HepG2 (cell line): ENCODE measurements around the gene FOXK2. TPM values are rescaled to one million over a fixed set of nuclear protein-coding genes. Genes with fewer than 3 reads are reported as not detected.
A peak's percentile ranks its signal among the peaks of the same experiment; 100 is the strongest.

Source experiments
- GATAD2A ChIP-seq: IDR thresholded peaks from 2 replicates; pipeline ENCODE4 v1.6.1; 2016
- GLI4 ChIP-seq: sonication (generic); formaldehyde crosslinking; IDR thresholded peaks from 2 replicates; pipeline ENCODE4 v1.5.1; 2020; ENCODE audit warnings: missing genetic modification reagents, mild to moderate bottlenecking, moderate library complexity, borderline replicate concordance
- HNF4G ChIP-seq, 2 experiments: sonication (generic) in 1 of 2; formaldehyde crosslinking in 1 of 2; IDR thresholded peaks; 2 replicates each; pipeline versions ENCODE4 v1.4.0 to v1.6.1; 2011 to 2020; ENCODE audit warnings: borderline replicate concordance in 2 of 2, low read depth in 2 of 2, mild to moderate bottlenecking in 2 of 2, low read length in 1 of 2, missing genetic modification reagents in 1 of 2, moderate library complexity in 1 of 2
- LCORL ChIP-seq, 2 experiments: fragments of 450-650 bp in 1 of 2; sonication (generic) in 1 of 2; formaldehyde crosslinking in 1 of 2; IDR thresholded peaks; 2 replicates each; pipeline versions ENCODE4 v1.5.0 to v1.6.1; 2017 to 2020; ENCODE audit warnings: antibody characterized with exemption in 1 of 2, missing genetic modification reagents in 1 of 2
- MTF2 ChIP-seq: sonication (generic); formaldehyde crosslinking; IDR thresholded peaks from 2 replicates; pipeline ENCODE4 v1.5.0; 2020; ENCODE audit warnings: missing genetic modification reagents, borderline replicate concordance
- NBN ChIP-seq: fragments of 450-650 bp; conservative IDR thresholded peaks from 2 replicates; pipeline ENCODE4 v1.6.1; 2017
- NR3C1 ChIP-seq: sonication (generic); formaldehyde crosslinking; IDR thresholded peaks from 2 replicates; pipeline ENCODE4 v1.4.0; 2020; ENCODE audit warnings: missing genetic modification reagents
- STAT6 ChIP-seq: sonication (generic); formaldehyde crosslinking; IDR thresholded peaks from 2 replicates; pipeline ENCODE4 v1.4.0; 2020; ENCODE audit warnings: missing genetic modification reagents, mild to moderate bottlenecking, borderline replicate concordance
- ZNF138 ChIP-seq: sonication (generic); formaldehyde crosslinking; IDR thresholded peaks from 2 replicates; pipeline ENCODE4 v1.5.0; 2020; ENCODE audit warnings: mild to moderate bottlenecking, low read depth, missing genetic modification reagents
- ZNF274 ChIP-seq: sonication (generic); formaldehyde crosslinking; IDR thresholded peaks from 2 replicates; pipeline ENCODE4 v1.5.1; 2020; ENCODE audit warnings: mild to moderate bottlenecking, missing genetic modification reagents
- ZNF3 ChIP-seq: IDR thresholded peaks from 2 replicates; pipeline ENCODE4 v1.7.0; 2017; ENCODE audit warnings: inconsistent platforms
- ZNF33B ChIP-seq: sonication (generic); formaldehyde crosslinking; IDR thresholded peaks from 2 replicates; pipeline ENCODE4 v1.5.1; 2020; ENCODE audit warnings: mild to moderate bottlenecking, missing genetic modification reagents
- ZNF605 ChIP-seq: sonication (generic); formaldehyde crosslinking; IDR thresholded peaks from 2 replicates; pipeline ENCODE4 v1.8.0; 2022; ENCODE audit warnings: mild to moderate bottlenecking, missing genetic modification reagents
- ZNF687 ChIP-seq: sonication (generic); formaldehyde crosslinking; IDR thresholded peaks from 2 replicates; pipeline ENCODE4 v1.5.1; 2020; ENCODE audit warnings: mild to moderate bottlenecking, missing genetic modification reagents, moderate library complexity
- ZNF747 ChIP-seq: sonication (generic); formaldehyde crosslinking; IDR thresholded peaks from 2 replicates; pipeline ENCODE4 v1.8.1; 2023; ENCODE audit warnings: missing genetic modification reagents, mild to moderate bottlenecking, borderline replicate concordance
- polyA plus RNA-seq, 8 experiments: library from polyadenylated mRNA; depleted of rRNA in 3 of 8; stranded (reverse) in 7 of 8; unstranded in 1 of 8; fragments of >200 nt; fragmentation: Illumina TruSeq in 4 of 8; extraction: Trizol in 4 of 8; gene quantifications; 2 replicates each; pipeline versions ENCODE4 v1.2.1 to v1.2.3, GENCODE V29; 2011 to 2016; ENCODE audit warnings: low read depth in 4 of 8, missing spikeins in 1 of 8, mixed read lengths in 1 of 8; ENCODE audit not compliant: insufficient read depth in 1 of 8
- total RNA-seq, 5 experiments: library from RNA; depleted of rRNA; stranded (reverse); fragments of >200 nt; fragmentation: Illumina TruSeq; extraction: Trizol; gene quantifications; 2 replicates each; pipeline ENCODE4 v1.2.3, GENCODE V29; 2016; ENCODE audit warnings: low read depth in 1 of 5
- TF ChIP-seq, protein P1 (sequence below): sonication (generic); formaldehyde crosslinking; IDR thresholded peaks from 2 replicates; pipeline ENCODE4 v1.4.0; 2020; ENCODE audit warnings: mild to moderate bottlenecking, missing genetic modification reagents
- TF ChIP-seq, protein P2 (sequence below): sonication (generic); formaldehyde crosslinking; IDR thresholded peaks from 2 replicates; pipeline ENCODE4 v1.4.0; 2020; ENCODE audit warnings: missing genetic modification reagents

FOXK2 gene
- total and polyA plus RNA-seq, 2 of the 13 experiments (the other 11 are each of a cell fraction or from before 2014, with no cell fraction given) = 67.1 to 67.2 TPM

DNA sequence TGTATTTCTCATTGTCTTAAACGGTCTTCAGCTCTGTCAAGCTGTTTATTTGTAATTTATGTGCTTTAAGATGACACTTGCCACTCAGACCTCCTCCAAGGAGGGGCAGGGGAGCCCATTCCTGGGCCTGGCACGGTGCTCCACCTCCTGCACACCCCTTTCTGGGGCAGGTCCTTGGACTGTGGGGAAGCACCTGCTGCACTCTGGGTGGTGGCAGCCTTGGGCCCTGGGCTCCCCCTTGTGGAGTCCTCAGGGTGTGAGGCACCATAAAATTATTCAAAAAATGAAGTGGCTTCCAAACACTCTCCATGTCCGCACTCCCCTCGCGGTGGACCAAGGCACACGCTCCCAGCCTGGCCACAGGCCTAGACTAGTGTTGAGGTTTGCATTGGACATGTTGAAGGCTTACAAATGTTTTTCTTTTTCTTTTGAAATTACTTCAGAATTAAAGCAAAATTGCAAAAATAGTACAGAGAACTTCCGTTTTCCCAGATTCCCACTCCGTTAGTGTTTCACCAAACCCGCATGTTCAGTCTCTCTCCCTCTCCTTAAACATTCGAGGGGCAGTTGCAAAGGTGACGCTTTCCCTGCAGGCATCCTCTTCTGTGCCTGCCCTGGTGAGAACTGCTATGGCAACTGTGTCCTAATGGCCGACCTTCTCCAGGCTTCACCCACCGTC lies 32.4 kb downstream of the FOXK2 start (continued):
- TF ChIP-seq, protein P1, sequence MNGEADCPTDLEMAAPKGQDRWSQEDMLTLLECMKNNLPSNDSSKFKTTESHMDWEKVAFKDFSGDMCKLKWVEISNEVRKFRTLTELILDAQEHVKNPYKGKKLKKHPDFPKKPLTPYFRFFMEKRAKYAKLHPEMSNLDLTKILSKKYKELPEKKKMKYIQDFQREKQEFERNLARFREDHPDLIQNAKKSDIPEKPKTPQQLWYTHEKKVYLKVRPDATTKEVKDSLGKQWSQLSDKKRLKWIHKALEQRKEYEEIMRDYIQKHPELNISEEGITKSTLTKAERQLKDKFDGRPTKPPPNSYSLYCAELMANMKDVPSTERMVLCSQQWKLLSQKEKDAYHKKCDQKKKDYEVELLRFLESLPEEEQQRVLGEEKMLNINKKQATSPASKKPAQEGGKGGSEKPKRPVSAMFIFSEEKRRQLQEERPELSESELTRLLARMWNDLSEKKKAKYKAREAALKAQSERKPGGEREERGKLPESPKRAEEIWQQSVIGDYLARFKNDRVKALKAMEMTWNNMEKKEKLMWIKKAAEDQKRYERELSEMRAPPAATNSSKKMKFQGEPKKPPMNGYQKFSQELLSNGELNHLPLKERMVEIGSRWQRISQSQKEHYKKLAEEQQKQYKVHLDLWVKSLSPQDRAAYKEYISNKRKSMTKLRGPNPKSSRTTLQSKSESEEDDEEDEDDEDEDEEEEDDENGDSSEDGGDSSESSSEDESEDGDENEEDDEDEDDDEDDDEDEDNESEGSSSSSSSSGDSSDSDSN = peak; percentile 36; the same call in 1 of the 2 replicates
- no peak; the same call in 1 of the 2 replicates for TF ChIP-seq HNF4G (IDR thresholded peaks at IDR 0.05; ENCODE audit: borderline replicate concordance, low read depth, low read length)
- 0 out of 2 replicates have a peak, but pooled peaks have one; percentile 25 for TF ChIP-seq HNF4G (CRISPR knock-in tag; IDR thresholded peaks at IDR 0.05; ENCODE audit: borderline replicate concordance, low read depth)
- no peak for TF ChIP-seq LCORL (IDR thresholded peaks at IDR 0.05)
- peak; percentile 42; the same call in 1 of the 2 replicates for TF ChIP-seq LCORL (CRISPR knock-in tag; IDR thresholded peaks at IDR 0.05)
- TF ChIP-seq ZNF687 (CRISPR knock-in tag) = peak; percentile 69
- peak; percentile 31; the same call in 1 of the 2 replicates for TF ChIP-seq GATAD2A (CRISPR knock-in tag)
- 0 out of 2 replicates have a peak, but pooled peaks have one; percentile 40 for TF ChIP-seq ZNF605 (CRISPR knock-in tag)
- no peak for TF ChIP-seq ZNF33B (CRISPR knock-in tag)
- no peak; the same call in 1 of the 2 replicates for TF ChIP-seq STAT6 (CRISPR knock-in tag)
- no peak for TF ChIP-seq ZNF138
- no peak for TF ChIP-seq NBN
- no peak for TF ChIP-seq ZNF747 (CRISPR knock-in tag)
- TF ChIP-seq GLI4 (CRISPR knock-in tag) = 0 out of 2 replicates have a peak, but pooled peaks have one; percentile 33
- TF ChIP-seq ZNF3 (CRISPR knock-in tag) = no peak
- TF ChIP-seq ZNF274 (CRISPR knock-in tag) = 0 out of 2 replicates have a peak, but pooled peaks have one; percentile 65
- TF ChIP-seq NR3C1 (CRISPR knock-in tag) = no peak
- no peak for TF ChIP-seq MTF2 (CRISPR knock-in tag)
- TF ChIP-seq, protein P2, sequence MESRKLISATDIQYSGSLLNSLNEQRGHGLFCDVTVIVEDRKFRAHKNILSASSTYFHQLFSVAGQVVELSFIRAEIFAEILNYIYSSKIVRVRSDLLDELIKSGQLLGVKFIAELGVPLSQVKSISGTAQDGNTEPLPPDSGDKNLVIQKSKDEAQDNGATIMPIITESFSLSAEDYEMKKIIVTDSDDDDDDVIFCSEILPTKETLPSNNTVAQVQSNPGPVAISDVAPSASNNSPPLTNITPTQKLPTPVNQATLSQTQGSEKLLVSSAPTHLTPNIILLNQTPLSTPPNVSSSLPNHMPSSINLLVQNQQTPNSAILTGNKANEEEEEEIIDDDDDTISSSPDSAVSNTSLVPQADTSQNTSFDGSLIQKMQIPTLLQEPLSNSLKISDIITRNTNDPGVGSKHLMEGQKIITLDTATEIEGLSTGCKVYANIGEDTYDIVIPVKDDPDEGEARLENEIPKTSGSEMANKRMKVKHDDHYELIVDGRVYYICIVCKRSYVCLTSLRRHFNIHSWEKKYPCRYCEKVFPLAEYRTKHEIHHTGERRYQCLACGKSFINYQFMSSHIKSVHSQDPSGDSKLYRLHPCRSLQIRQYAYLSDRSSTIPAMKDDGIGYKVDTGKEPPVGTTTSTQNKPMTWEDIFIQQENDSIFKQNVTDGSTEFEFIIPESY (CRISPR knock-in tag) = peak; percentile 91
